Trophoblast cell (in vitro differentiated cells and primary cell): Measurements from ENCODE around the gene MORC4.
A peak's percentile ranks its signal among the peaks of the same experiment; 100 is the strongest.

Experiments
- DNase-seq, 2 donors: peaks; one replicate each; pipeline ENCODE4 v3.0.0-alpha.2; 2016
- H2AFZ ChIP-seq: 2 replicates; pipeline ENCODE4 v1.6.1; 2013; ENCODE audit warnings: low read length, moderate library complexity, mild to moderate bottlenecking; ENCODE audit not compliant: insufficient read depth, poor library complexity
- H2AK5ac ChIP-seq: 2 replicates; pipeline ENCODE4 v1.6.1; 2013; ENCODE audit warnings: mild to moderate bottlenecking, low read length
- H2BK120ac ChIP-seq: 2 replicates; pipeline ENCODE4 v1.6.1; 2013; ENCODE audit warnings: low read length, mild to moderate bottlenecking, moderate library complexity; ENCODE audit not compliant: insufficient read depth, poor library complexity
- H2BK12ac ChIP-seq: 2 replicates; pipeline ENCODE4 v1.6.1; 2013; ENCODE audit warnings: mild to moderate bottlenecking, low read length, moderate library complexity
- H2BK5ac ChIP-seq: 2 replicates; pipeline ENCODE4 v1.6.1; 2013; ENCODE audit warnings: low read length, low read depth, moderate library complexity, mild to moderate bottlenecking; ENCODE audit not compliant: poor library complexity
- H3K14ac ChIP-seq: 2 replicates; pipeline ENCODE4 v1.6.1; 2013; ENCODE audit warnings: mild to moderate bottlenecking, low read length
- H3K18ac ChIP-seq: 2 replicates; pipeline ENCODE4 v1.6.1; 2013; ENCODE audit warnings: mild to moderate bottlenecking, low read length
- H3K23ac ChIP-seq: 2 replicates; pipeline ENCODE4 v1.6.1; 2013; ENCODE audit warnings: low read length
- H3K27ac ChIP-seq: 2 replicates; pipeline ENCODE4 v1.5.1; 2013; ENCODE audit warnings: low read depth, mild to moderate bottlenecking, inconsistent platforms, low read length, moderate library complexity
- H3K27me3 ChIP-seq: 2 replicates; pipeline ENCODE4 v1.6.1; 2013; ENCODE audit warnings: inconsistent platforms, mild to moderate bottlenecking, low read length, moderate library complexity; ENCODE audit not compliant: insufficient read depth
- H3K36me3 ChIP-seq, 2 experiments: 1 replicate in 1 of 2; 2 replicates in 1 of 2; pipeline ENCODE4 v1.6.1; 2013; ENCODE audit warnings: low read length in 2 of 2, mild to moderate bottlenecking in 2 of 2, moderate library complexity in 1 of 2; ENCODE audit not compliant: insufficient read depth in 2 of 2, control insufficient read depth in 1 of 2
- H3K4ac ChIP-seq: 2 replicates; pipeline ENCODE4 v1.6.1; 2013; ENCODE audit warnings: low read depth, mild to moderate bottlenecking, low read length, moderate library complexity
- H3K4me1 ChIP-seq, 2 experiments: 1 replicate in 1 of 2; 2 replicates in 1 of 2; pipeline ENCODE4 v1.6.1; 2013; ENCODE audit warnings: low read length in 2 of 2, mild to moderate bottlenecking in 2 of 2, moderate library complexity in 1 of 2; ENCODE audit not compliant: insufficient read depth in 2 of 2, control insufficient read depth in 1 of 2
- H3K4me2 ChIP-seq: 2 replicates; pipeline ENCODE4 v1.6.1; 2013; ENCODE audit warnings: inconsistent platforms, mild to moderate bottlenecking, low read length, moderate library complexity
- H3K4me3 ChIP-seq: 2 replicates; pipeline ENCODE4 v1.5.1; 2013; ENCODE audit warnings: mild to moderate bottlenecking, low read depth, low read length, inconsistent platforms
- H3K79me1 ChIP-seq: one replicate; pipeline ENCODE4 v1.6.1; 2013; ENCODE audit warnings: low read length
- H3K79me2 ChIP-seq: 2 replicates; pipeline ENCODE4 v1.6.1; 2013; ENCODE audit warnings: low read length, mild to moderate bottlenecking; ENCODE audit not compliant: control insufficient read depth, insufficient read depth, poor library complexity
- H3K9ac ChIP-seq: 2 replicates; pipeline ENCODE4 v1.6.1; 2013; ENCODE audit warnings: mild to moderate bottlenecking, low read length
- H3K9me3 ChIP-seq: 2 replicates; pipeline ENCODE4 v1.6.1; 2013; ENCODE audit warnings: low read depth, mild to moderate bottlenecking, control low read depth, inconsistent platforms, low read length; ENCODE audit not compliant: insufficient read depth
- H4K12ac ChIP-seq: 2 replicates; pipeline ENCODE4 v1.6.1; 2013; ENCODE audit warnings: low read depth, mild to moderate bottlenecking, low read length, moderate library complexity
- H4K8ac ChIP-seq: 2 replicates; pipeline ENCODE4 v1.6.1; 2013; ENCODE audit warnings: low read depth, mild to moderate bottlenecking, low read length, moderate library complexity
- H4K91ac ChIP-seq: one replicate; pipeline ENCODE4 v1.6.1; 2013; ENCODE audit warnings: low read depth, mild to moderate bottlenecking, low read length, moderate library complexity
- WGBS: extraction: QIAGEN DNeasy Blood & Tissue Kit; methylation state at CpG from one replicate; pipeline ENCODE4 v1.1.7; 2013; ENCODE audit warnings: missing lambda C conversion rate; ENCODE audit not compliant: insufficient read length, insufficient coverage; ENCODE audit errors: extremely low coverage; 5-methylcytosine and 5-hydroxymethylcytosine counted together

The MORC4 gene

DNA sequence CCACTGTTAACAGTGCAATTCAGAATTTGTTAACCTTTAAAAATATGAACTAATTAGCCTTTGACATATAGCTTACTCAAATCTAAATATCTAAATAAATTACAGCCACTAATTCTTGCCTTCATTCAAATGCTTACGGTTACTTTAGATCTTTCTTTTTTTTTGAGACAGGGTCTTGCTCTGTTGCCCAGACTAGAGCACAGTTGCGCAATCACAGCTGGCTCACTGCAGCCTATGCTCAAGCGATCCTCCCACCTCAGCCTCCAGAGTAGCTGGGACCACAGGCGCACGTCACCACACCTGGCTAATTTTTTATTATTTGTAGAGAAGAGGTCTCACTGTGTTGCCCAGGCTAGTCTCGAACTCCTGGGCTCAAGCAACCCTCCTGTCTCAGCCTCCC lies 48.8 kb downstream of the MORC4 start:
- Histone ChIP-seq H3K23ac (no peak overlapping the region), H2BK12ac (no peak overlapping the region), H4K8ac (no peak overlapping the region), H3K36me3 (peaks cover 0 to 4% of the 10 kb centered on the region in 2 experiments), H3K4me1 (no peaks in the 10 kb centered on the region), H3K79me2 (no peaks in the 10 kb centered on the region), H3K18ac (no peak overlapping the region), H3K27me3 (no peaks in the 10 kb centered on the region), H4K12ac (no peak overlapping the region), H3K9me3 (no peaks in the 10 kb centered on the region), H2BK5ac (no peak overlapping the region), H2AFZ (no peak overlapping the region), H3K4me2 (no peak overlapping the region), H3K9ac (no peak overlapping the region), H3K79me1 (no peaks in the 10 kb centered on the region), H2AK5ac (no peak overlapping the region), H3K4me3 (no peak overlapping the region), H2BK120ac (no peak overlapping the region), H3K4ac (no peak overlapping the region), H3K14ac (no peak overlapping the region), H4K91ac (no peak overlapping the region), H3K27ac (no peak overlapping the region)
- DNase-seq = peak in 1 of 2 donors; percentile 31
- WGBS = no CpG with 5 or more reads among the region's 6 CpGs

DNA sequence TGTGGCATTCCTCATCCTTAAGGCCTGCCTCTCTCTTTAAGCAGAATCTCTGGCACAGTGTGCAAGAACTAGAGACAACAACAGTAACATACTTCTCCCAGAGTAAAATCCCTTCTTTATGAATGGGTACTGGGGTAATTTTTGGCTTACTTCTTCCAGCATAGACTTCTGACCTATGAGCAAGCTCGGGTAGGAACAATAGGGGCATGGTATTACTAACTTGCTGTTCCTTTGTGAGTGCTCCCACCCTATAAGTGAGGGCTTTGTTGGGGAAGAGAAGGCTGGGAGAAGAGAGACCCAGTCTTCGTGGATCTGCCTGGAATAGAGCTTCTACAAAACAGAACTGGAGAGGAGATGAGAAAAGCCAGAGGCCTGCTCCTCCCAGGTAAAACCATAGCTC lies 49.6 kb downstream of the MORC4 start:
- WGBS = no CpG with 5 or more reads among the region's 2 CpGs

GRCh38 chrX:106949366-106949765 lies 50.6 kb downstream of the MORC4 start:
- no peaks in the 10 kb centered on the region for H3K79me2 ChIP-seq
- no peak overlapping the region for H3K23ac ChIP-seq
- H3K14ac ChIP-seq = no peak overlapping the region
- H2AK5ac ChIP-seq = no peak overlapping the region
- no peak overlapping the region for H2BK120ac ChIP-seq
- H3K4me2 ChIP-seq = no peak overlapping the region
- no peak overlapping the region for H4K8ac ChIP-seq
- no peak overlapping the region for H3K4ac ChIP-seq
- H4K91ac ChIP-seq = no peak overlapping the region
- H3K36me3 ChIP-seq = peaks cover 0 to 1% of the 10 kb centered on the region in 2 experiments
- no CpG with 5 or more reads among the region's 1 CpG for WGBS
- H3K18ac ChIP-seq = no peak overlapping the region
- no peak overlapping the region for H3K9ac ChIP-seq
- no peak for DNase-seq
- H3K9me3 ChIP-seq = no peaks in the 10 kb centered on the region
- no peaks in the 10 kb centered on the region for H3K79me1 ChIP-seq
- no peak overlapping the region for H2BK12ac ChIP-seq
- H3K4me3 ChIP-seq = no peak overlapping the region
- H2AFZ ChIP-seq = no peak overlapping the region
- no peaks in the 10 kb centered on the region for H3K4me1 ChIP-seq
- no peaks in the 10 kb centered on the region for H3K27me3 ChIP-seq
- H3K27ac ChIP-seq = no peak overlapping the region
- no peak overlapping the region for H4K12ac ChIP-seq
- no peak overlapping the region for H2BK5ac ChIP-seq

More for the DNA sequence above, 49.6 kb downstream of the MORC4 start:
- Histone ChIP-seq H3K9ac (no peak overlapping the region), H3K23ac (no peak overlapping the region), H3K14ac (no peak overlapping the region), H4K91ac (no peak overlapping the region), H3K4ac (no peak overlapping the region), H4K12ac (no peak overlapping the region), H3K9me3 (no peaks in the 10 kb centered on the region), H3K4me3 (no peak overlapping the region), H2AFZ (no peak overlapping the region), H2BK12ac (no peak overlapping the region), H3K79me2 (no peaks in the 10 kb centered on the region), H3K79me1 (no peaks in the 10 kb centered on the region), H3K27ac (no peak overlapping the region), H3K18ac (no peak overlapping the region), H2BK5ac (no peak overlapping the region), H3K4me2 (no peak overlapping the region), H4K8ac (no peak overlapping the region), H3K4me1 (no peaks in the 10 kb centered on the region), H3K27me3 (no peaks in the 10 kb centered on the region), H2AK5ac (no peak overlapping the region), H2BK120ac (no peak overlapping the region), H3K36me3 (peaks cover 0 to 1% of the 10 kb centered on the region in 2 experiments)
- peak in 1 of 2 donors; percentile 10 for DNase-seq

DNA sequence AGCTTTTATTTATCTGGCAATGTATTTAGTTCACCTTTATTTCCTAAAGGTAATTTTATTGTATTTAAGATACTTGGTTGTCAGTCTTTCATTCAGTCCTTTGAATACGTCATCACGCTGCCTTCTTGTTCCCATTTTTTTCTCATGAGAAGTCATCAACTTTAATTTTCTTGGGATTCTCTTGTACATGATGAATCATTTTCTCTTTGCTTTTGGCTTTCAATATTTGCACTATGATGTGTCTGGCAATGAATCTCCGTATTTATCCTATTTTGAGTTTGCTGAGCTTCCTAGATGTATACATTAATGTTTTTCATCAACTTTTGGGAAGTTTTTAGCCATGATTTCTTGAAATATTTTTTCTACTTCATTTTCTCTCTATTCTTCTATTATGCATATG lies 51.4 kb downstream of the MORC4 start:
- Histone ChIP-seq H3K4me1 (no peaks in the 10 kb centered on the region), H3K23ac (no peak overlapping the region), H3K36me3 (peaks cover 0 to 1% of the 10 kb centered on the region in 2 experiments), H2AK5ac (no peak overlapping the region), H3K27ac (no peak overlapping the region), H3K4me2 (no peak overlapping the region), H2BK5ac (no peak overlapping the region), H4K8ac (no peak overlapping the region), H3K4me3 (no peak overlapping the region), H4K12ac (no peak overlapping the region), H3K9ac (no peak overlapping the region), H2BK12ac (no peak overlapping the region), H3K18ac (no peak overlapping the region), H3K4ac (no peak overlapping the region), H2AFZ (no peak overlapping the region), H3K9me3 (no peaks in the 10 kb centered on the region), H3K79me1 (no peaks in the 10 kb centered on the region), H4K91ac (no peak overlapping the region), H3K14ac (no peak overlapping the region), H3K27me3 (no peaks in the 10 kb centered on the region), H3K79me2 (no peaks in the 10 kb centered on the region), H2BK120ac (no peak overlapping the region)
- peak in 1 of 2 donors; percentile 42 for DNase-seq
- no CpG with 5 or more reads among the region's 3 CpGs for WGBS
